ENCODE measurements around the gene PCCA. TPM values are rescaled to one million over a fixed set of nuclear protein-coding genes. Genes with fewer than 3 reads are reported as not detected.

PCCA gene
- total and polyA plus RNA-seq, 2 donors (not counting 3 experiments of a cell fraction or from before 2014, with no cell fraction given): 5.7 to 20.2 TPM

- H2AFZ ChIP-seq (ENCODE audit: low read depth, low read length): no peak overlapping the region
- CTCF ChIA-PET: interaction anchor here (0.6 kb wide), 1 partner anchor 8 kb away, joined by 4 read pairs; no protein-coding TSS in a partner anchor
- POLR2A ChIA-PET: no interaction called here
- BruUV-seq (replicated peaks): no TSS peak
- H3K9me3 ChIP-seq (replicated peaks; ENCODE audit: control insufficient read depth, insufficient read depth, low read length): no peaks in the 10 kb centered on the region
- H3K4me1 ChIP-seq (ENCODE audit: control insufficient read depth, extremely low read depth, insufficient read depth, low read length): peaks cover 9% of the 10 kb centered on the region
- no peaks in the 10 kb centered on the region for H4K20me1 ChIP-seq (replicated peaks; ENCODE audit: control insufficient read depth, extremely low read depth, insufficient read depth, low read length)
- no peaks in the 10 kb centered on the region for H3K36me3 ChIP-seq (ENCODE audit: control insufficient read depth in 2 of 2, extremely low read depth in 1 of 2, insufficient read depth in 2 of 2, low read length in 2 of 2)
- H3K9me1 ChIP-seq (replicated peaks; ENCODE audit: control insufficient read depth, extremely low read depth, insufficient read depth, low read length): no peaks in the 10 kb centered on the region
- intact Hi-C loops (cut with micrococcal nuclease): no loop called here
- peak; percentile 27 for TF ChIP-seq GATA2 (IDR thresholded peaks at IDR 0.05; ENCODE audit: insufficient read depth, insufficient read length, low read depth, low read length)
- TF ChIP-seq, protein P1, sequence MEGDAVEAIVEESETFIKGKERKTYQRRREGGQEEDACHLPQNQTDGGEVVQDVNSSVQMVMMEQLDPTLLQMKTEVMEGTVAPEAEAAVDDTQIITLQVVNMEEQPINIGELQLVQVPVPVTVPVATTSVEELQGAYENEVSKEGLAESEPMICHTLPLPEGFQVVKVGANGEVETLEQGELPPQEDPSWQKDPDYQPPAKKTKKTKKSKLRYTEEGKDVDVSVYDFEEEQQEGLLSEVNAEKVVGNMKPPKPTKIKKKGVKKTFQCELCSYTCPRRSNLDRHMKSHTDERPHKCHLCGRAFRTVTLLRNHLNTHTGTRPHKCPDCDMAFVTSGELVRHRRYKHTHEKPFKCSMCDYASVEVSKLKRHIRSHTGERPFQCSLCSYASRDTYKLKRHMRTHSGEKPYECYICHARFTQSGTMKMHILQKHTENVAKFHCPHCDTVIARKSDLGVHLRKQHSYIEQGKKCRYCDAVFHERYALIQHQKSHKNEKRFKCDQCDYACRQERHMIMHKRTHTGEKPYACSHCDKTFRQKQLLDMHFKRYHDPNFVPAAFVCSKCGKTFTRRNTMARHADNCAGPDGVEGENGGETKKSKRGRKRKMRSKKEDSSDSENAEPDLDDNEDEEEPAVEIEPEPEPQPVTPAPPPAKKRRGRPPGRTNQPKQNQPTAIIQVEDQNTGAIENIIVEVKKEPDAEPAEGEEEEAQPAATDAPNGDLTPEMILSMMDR (IDR thresholded peaks at IDR 0.05; ENCODE audit: extremely low read depth in 1 of 2, insufficient read depth in 1 of 2, low read depth in 1 of 2, low read length in 2 of 2): no peak
- H3K79me2 ChIP-seq (ENCODE audit: control insufficient read depth, insufficient read depth, low read length): no peaks in the 10 kb centered on the region
- H3K27me3 ChIP-seq (ENCODE audit: control insufficient read depth in 2 of 2, insufficient read depth in 2 of 2, low read length in 2 of 2): no peaks in the 10 kb centered on the region
- peak; percentile 44 for DNase-seq (ENCODE audit: low read depth, low spot score)
- H3K4me2 ChIP-seq (ENCODE audit: insufficient read depth, low read length): peak overlapping the region; percentile 45
- no peak overlapping the region for H3K4me3 ChIP-seq (replicated peaks in 1 of 3; ENCODE audit: insufficient read depth in 1 of 3, low read depth in 1 of 3, low read length in 3 of 3)
- H3K9ac ChIP-seq (replicated peaks; ENCODE audit: extremely low read depth, insufficient read depth, low read length): no peak overlapping the region
- H3K27ac ChIP-seq (ENCODE audit: insufficient read depth, low read depth, low read length): no peak overlapping the region
- dilution Hi-C loops (cut with MboI; ENCODE audit: extremely low pct_ligation_motif_present, low sequenced_read_pairs): no loop called here
- FAIRE-seq: peak; percentile 59
Observed at GRCh38 chr13:100506600-100507422, 417.9 kb downstream of the PCCA start.

- Histone ChIP-seq H3K9me1 (replicated peaks; ENCODE audit: control insufficient read depth, extremely low read depth, insufficient read depth, low read length) (no peaks in the 10 kb centered on the region), H3K4me2 (ENCODE audit: insufficient read depth, low read length) (no peak overlapping the region), H3K9ac (replicated peaks; ENCODE audit: extremely low read depth, insufficient read depth, low read length) (no peak overlapping the region), H4K20me1 (replicated peaks; ENCODE audit: control insufficient read depth, extremely low read depth, insufficient read depth, low read length) (no peaks in the 10 kb centered on the region), H2AFZ (ENCODE audit: low read depth, low read length) (no peak overlapping the region), H3K27ac (ENCODE audit: insufficient read depth, low read depth, low read length) (no peak overlapping the region), H3K4me3 (replicated peaks in 1 of 3; ENCODE audit: insufficient read depth in 1 of 3, low read depth in 1 of 3, low read length in 3 of 3) (no peak overlapping the region), H3K36me3 (ENCODE audit: control insufficient read depth in 2 of 2, extremely low read depth in 1 of 2, insufficient read depth in 2 of 2, low read length in 2 of 2) (no peaks in the 10 kb centered on the region), H3K79me2 (ENCODE audit: control insufficient read depth, insufficient read depth, low read length) (no peaks in the 10 kb centered on the region), H3K27me3 (ENCODE audit: control insufficient read depth in 2 of 2, insufficient read depth in 2 of 2, low read length in 2 of 2) (no peaks in the 10 kb centered on the region), H3K4me1 (ENCODE audit: control insufficient read depth, extremely low read depth, insufficient read depth, low read length) (peaks cover 9% of the 10 kb centered on the region), H3K9me3 (replicated peaks; ENCODE audit: control insufficient read depth, insufficient read depth, low read length) (no peaks in the 10 kb centered on the region)
- FAIRE-seq: no peak
- intact Hi-C loops (cut with micrococcal nuclease): no loop called here
- DNase-seq (ENCODE audit: low read depth, low spot score): no peak
- ChIA-PET CTCF (interaction anchor here (1.3 kb wide), 1 partner anchor 273 kb away, joined by 4 read pairs; no protein-coding TSS in a partner anchor), POLR2A (no interaction called here)
- dilution Hi-C loops (cut with MboI; ENCODE audit: extremely low pct_ligation_motif_present, low sequenced_read_pairs): no loop called here
- BruUV-seq (replicated peaks): no TSS peak
- TF ChIP-seq POLR2A (IDR thresholded peaks at IDR 0.05; ENCODE audit: low read depth, low read length) (no peak), POLR2AphosphoS5 (IDR thresholded peaks at IDR 0.05; ENCODE audit: insufficient read depth, low read depth, low read length) (no peak), EZH2 (IDR thresholded peaks at IDR 0.05; ENCODE audit: borderline replicate concordance, low read depth, low read length, severe bottlenecking) (no peak), GATA2 (IDR thresholded peaks at IDR 0.05; ENCODE audit: insufficient read depth, insufficient read length, low read depth, low read length) (no peak), FOS (IDR thresholded peaks at IDR 0.05; ENCODE audit: borderline replicate concordance, insufficient read depth, low read length) (no peak), MYC (IDR thresholded peaks at IDR 0.05; ENCODE audit: low read depth, low read length) (no peak), JUN (IDR thresholded peaks at IDR 0.05; ENCODE audit: borderline replicate concordance, insufficient read depth, insufficient read length, low read depth) (no peak), MAX (IDR thresholded peaks at IDR 0.05; ENCODE audit: insufficient read depth, insufficient read length) (no peak)
- TF ChIP-seq, protein P1 (IDR thresholded peaks at IDR 0.05; ENCODE audit: extremely low read depth in 1 of 2, insufficient read depth in 1 of 2, low read depth in 1 of 2, low read length in 2 of 2): no peak
Observed at GRCh38 chr13:100508455-100508854, 419.6 kb downstream of the PCCA start.
